KBM-7 (cell line): Measurements from ENCODE around the gene POLR3F.
"Not testable (repeated sequence)": the region's sequence is repeated elsewhere in the genome, so short reads cannot be mapped to it uniquely, and the experiment has no call there.

Experiments
- DNase-seq: peaks from one replicate; pipeline ENCODE4 v3.0.0-alpha.2; 2015
- in situ Hi-C: fragments of 300-500 bp; cut with MboI; formaldehyde crosslinking; loops from 2 replicates; pipeline ENCODE4 v1.14.3; 2020; ENCODE audit warnings: low sequenced_read_pairs, low pct_unique_long_range_greater_than_20kb, mixed read lengths

The POLR3F gene

GRCh38 chr20:18497603-18498002 is 30.4 kb downstream of the POLR3F start:
- in situ Hi-C loops, result no loop called here

GRCh38 chr20:18501672-18502071 is 34.5 kb downstream of the POLR3F start:
- in situ Hi-C loops, DNase-seq: not testable (repeated sequence)

More at GRCh38 chr20:18497603-18498002, 30.4 kb downstream of the POLR3F start:
- DNase-seq, result no peak

GRCh38 chr20:18504479-18505060 is 37.4 kb downstream of the POLR3F start:
- no peak for DNase-seq
- in situ Hi-C loops, result no loop called here

GRCh38 chr20:18506744-18507143 is 39.6 kb downstream of the POLR3F start:
- in situ Hi-C loops, result no loop called here

GRCh38 chr20:18507218-18508191 is 40.3 kb downstream of the POLR3F start, which contains the start of gene SEC23B:
Gene SEC23B (plus strand): TSS chr20:18507940. CDS start chr20:18510836, 2,896 bp downstream.
- peak; percentile 98 for DNase-seq
- in situ Hi-C loops, result no loop called here

More at GRCh38 chr20:18506744-18507143, 39.6 kb downstream of the POLR3F start:
- DNase-seq, result no peak

- in situ Hi-C loops, result no loop called here
- DNase-seq, result peak; percentile 4
These were observed 44.4 kb downstream of the POLR3F start for GRCh38 chr20:18511571-18511970.

- in situ Hi-C loops, result no loop called here
- no peak for DNase-seq
These were observed 46.0 kb downstream of the POLR3F start for GRCh38 chr20:18513208-18513607.

GRCh38 chr20:18514127-18514526 is 46.9 kb downstream of the POLR3F start:
- in situ Hi-C loops, result no loop called here
- no peak for DNase-seq

GRCh38 chr20:18515973-18516372 is 48.8 kb downstream of the POLR3F start:
- DNase-seq, result no peak
- in situ Hi-C loops, result no loop called here

GRCh38 chr20:18522066-18522465 is 54.9 kb downstream of the POLR3F start:
- DNase-seq, in situ Hi-C loops: not testable (repeated sequence)

- no peak for DNase-seq
- in situ Hi-C loops, result no loop called here
These were observed 55.9 kb downstream of the POLR3F start for GRCh38 chr20:18523066-18523465.

GRCh38 chr20:18524646-18525045 is 57.5 kb downstream of the POLR3F start:
- no peak for DNase-seq
- in situ Hi-C loops, result no loop called here

GRCh38 chr20:18526761-18527160 is 59.6 kb downstream of the POLR3F start:
- in situ Hi-C loops, DNase-seq: not testable (repeated sequence)

GRCh38 chr20:18527339-18527738 is 60.1 kb downstream of the POLR3F start:
- in situ Hi-C loops, result no loop called here

GRCh38 chr20:18527836-18528235 is 60.6 kb downstream of the POLR3F start:
- no peak for DNase-seq
- in situ Hi-C loops, result no loop called here

More at GRCh38 chr20:18527339-18527738, 60.1 kb downstream of the POLR3F start:
- DNase-seq, result no peak

GRCh38 chr20:18529041-18529440 is 61.9 kb downstream of the POLR3F start:
- in situ Hi-C loops, result no loop called here
- DNase-seq, result no peak

- in situ Hi-C loops, result no loop called here
- DNase-seq, result no peak
These were observed 65.4 kb downstream of the POLR3F start for GRCh38 chr20:18532626-18533025.

- in situ Hi-C loops, result no loop called here
- no peak for DNase-seq
These were observed 66.3 kb downstream of the POLR3F start for GRCh38 chr20:18533491-18533890.

- no peak for DNase-seq
- in situ Hi-C loops, result no loop called here
These were observed 66.9 kb downstream of the POLR3F start for GRCh38 chr20:18533978-18534644.
